ENCODE measurements around the gene BBLN.

DNA sequence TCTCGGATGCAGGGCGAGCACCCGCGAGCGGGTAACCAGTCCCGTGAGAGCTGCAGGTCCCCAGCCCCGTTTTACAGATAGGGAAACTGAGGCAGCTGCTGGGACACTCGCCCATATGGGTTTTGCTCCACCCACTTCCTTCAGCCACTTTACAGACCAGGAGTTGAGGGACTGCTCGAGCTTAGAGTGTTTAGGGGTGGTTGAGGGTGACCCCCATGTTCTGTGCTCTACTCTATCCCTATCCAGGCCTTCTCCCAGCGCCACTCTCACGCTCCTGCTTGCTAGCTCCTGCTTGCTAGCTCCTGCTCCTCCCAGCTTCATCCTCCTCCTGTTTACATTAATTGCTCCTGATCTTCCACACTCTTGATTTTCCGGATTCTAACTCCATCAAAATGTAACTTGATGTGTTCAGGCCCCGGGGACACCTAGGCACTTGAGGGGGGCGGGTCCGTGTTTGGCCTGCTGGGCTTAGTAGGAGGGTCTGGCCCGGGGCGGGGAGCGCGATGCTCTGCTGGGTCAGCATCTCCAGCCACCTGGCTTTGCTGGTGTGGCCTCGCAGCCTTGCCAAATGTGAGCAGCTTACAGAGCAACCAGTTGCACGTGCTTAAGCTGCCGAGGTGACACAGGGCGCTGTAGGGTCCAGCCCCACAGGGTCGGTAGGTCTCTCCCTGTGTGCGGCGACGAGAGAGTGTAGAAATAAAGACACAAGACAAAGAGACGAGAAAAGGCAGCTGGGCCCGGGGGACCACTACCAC, 31.1 kb upstream of the BBLN start:
- TF ChIP-seq, protein P1, sequence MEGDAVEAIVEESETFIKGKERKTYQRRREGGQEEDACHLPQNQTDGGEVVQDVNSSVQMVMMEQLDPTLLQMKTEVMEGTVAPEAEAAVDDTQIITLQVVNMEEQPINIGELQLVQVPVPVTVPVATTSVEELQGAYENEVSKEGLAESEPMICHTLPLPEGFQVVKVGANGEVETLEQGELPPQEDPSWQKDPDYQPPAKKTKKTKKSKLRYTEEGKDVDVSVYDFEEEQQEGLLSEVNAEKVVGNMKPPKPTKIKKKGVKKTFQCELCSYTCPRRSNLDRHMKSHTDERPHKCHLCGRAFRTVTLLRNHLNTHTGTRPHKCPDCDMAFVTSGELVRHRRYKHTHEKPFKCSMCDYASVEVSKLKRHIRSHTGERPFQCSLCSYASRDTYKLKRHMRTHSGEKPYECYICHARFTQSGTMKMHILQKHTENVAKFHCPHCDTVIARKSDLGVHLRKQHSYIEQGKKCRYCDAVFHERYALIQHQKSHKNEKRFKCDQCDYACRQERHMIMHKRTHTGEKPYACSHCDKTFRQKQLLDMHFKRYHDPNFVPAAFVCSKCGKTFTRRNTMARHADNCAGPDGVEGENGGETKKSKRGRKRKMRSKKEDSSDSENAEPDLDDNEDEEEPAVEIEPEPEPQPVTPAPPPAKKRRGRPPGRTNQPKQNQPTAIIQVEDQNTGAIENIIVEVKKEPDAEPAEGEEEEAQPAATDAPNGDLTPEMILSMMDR (IDR thresholded peaks at IDR 0.05; ENCODE audit: low read length) = no peak
- no peak for TF ChIP-seq EZH2 (IDR thresholded peaks at IDR 0.05; ENCODE audit: borderline replicate concordance, low read length)

Measured in OCI-LY1 (cell line).